Measurements from ENCODE around the gene PPP4R3B.
A peak's percentile ranks its signal among the peaks of the same experiment; 100 is the strongest.
"Not testable (repeated sequence)": the region's sequence is repeated elsewhere in the genome, so short reads cannot be mapped to it uniquely, and the experiment has no call there.

Gene PPP4R3B

GRCh38 chr2:55592130-55592529, 25.3 kb downstream of the PPP4R3B start:
- FAIRE-seq, result no peak

- peak; percentile 100 for FAIRE-seq
These were observed 26.5 kb downstream of the PPP4R3B start for GRCh38 chr2:55590810-55591440.

- no peak for FAIRE-seq
These were observed 31.9 kb downstream of the PPP4R3B start for GRCh38 chr2:55585451-55586080.

- peak; percentile 79 for FAIRE-seq
These were observed 35.4 kb downstream of the PPP4R3B start for GRCh38 chr2:55581874-55582547.

- FAIRE-seq, result no peak
These were observed 36.0 kb downstream of the PPP4R3B start for GRCh38 chr2:55581435-55581834.

- FAIRE-seq, result not testable (repeated sequence)
These were observed 48.4 kb downstream of the PPP4R3B start for GRCh38 chr2:55569002-55569401.

GRCh38 chr2:55567298-55567697, 50.1 kb downstream of the PPP4R3B start:
- FAIRE-seq, result no peak

- peak; percentile 33 for FAIRE-seq
These were observed 51.8 kb downstream of the PPP4R3B start for GRCh38 chr2:55565613-55566012.

- no peak for FAIRE-seq
These were observed 56.6 kb downstream of the PPP4R3B start for GRCh38 chr2:55560855-55561254.

GRCh38 chr2:55556809-55557208, 60.6 kb downstream of the PPP4R3B start:
- no peak for FAIRE-seq

GRCh38 chr2:55555977-55556376, 61.4 kb downstream of the PPP4R3B start:
- FAIRE-seq, result no peak

- no peak for FAIRE-seq
These were observed 64.1 kb downstream of the PPP4R3B start for GRCh38 chr2:55553321-55553720.

GRCh38 chr2:55550368-55551102, 66.9 kb downstream of the PPP4R3B start:
- FAIRE-seq, result no peak

GRCh38 chr2:55547679-55548078, 69.7 kb downstream of the PPP4R3B start:
- FAIRE-seq, result not testable (repeated sequence)

- no peak for FAIRE-seq
These were observed 70.4 kb downstream of the PPP4R3B start for GRCh38 chr2:55547001-55547400.

GRCh38 chr2:55530539-55531081, 86.8 kb downstream of the PPP4R3B start:
- no peak for FAIRE-seq

- no peak for FAIRE-seq
These were observed 91.2 kb downstream of the PPP4R3B start for GRCh38 chr2:55526174-55526573.

GRCh38 chr2:55524884-55525437, 92.5 kb downstream of the PPP4R3B start:
- no peak for FAIRE-seq

GRCh38 chr2:55519938-55520885, 97.2 kb downstream of the PPP4R3B start:
- FAIRE-seq, result no peak

- no peak for FAIRE-seq
These were observed 98.6 kb downstream of the PPP4R3B start for GRCh38 chr2:55518841-55519165.

GRCh38 chr2:55511508-55512124, 105.8 kb downstream of the PPP4R3B start:
- FAIRE-seq, result peak; percentile 96
